Amniotic stem cell (primary cell): Measurements from ENCODE around the gene SOX5.
"Not testable (repeated sequence)": the region's sequence is repeated elsewhere in the genome, so short reads cannot be mapped to it uniquely, and the experiment has no call there.

Experiments
- DNase-seq: peaks from one replicate; lab custom pipeline; 2025; lab: John Stamatoyannopoulos, UW

SOX5 gene

DNA sequence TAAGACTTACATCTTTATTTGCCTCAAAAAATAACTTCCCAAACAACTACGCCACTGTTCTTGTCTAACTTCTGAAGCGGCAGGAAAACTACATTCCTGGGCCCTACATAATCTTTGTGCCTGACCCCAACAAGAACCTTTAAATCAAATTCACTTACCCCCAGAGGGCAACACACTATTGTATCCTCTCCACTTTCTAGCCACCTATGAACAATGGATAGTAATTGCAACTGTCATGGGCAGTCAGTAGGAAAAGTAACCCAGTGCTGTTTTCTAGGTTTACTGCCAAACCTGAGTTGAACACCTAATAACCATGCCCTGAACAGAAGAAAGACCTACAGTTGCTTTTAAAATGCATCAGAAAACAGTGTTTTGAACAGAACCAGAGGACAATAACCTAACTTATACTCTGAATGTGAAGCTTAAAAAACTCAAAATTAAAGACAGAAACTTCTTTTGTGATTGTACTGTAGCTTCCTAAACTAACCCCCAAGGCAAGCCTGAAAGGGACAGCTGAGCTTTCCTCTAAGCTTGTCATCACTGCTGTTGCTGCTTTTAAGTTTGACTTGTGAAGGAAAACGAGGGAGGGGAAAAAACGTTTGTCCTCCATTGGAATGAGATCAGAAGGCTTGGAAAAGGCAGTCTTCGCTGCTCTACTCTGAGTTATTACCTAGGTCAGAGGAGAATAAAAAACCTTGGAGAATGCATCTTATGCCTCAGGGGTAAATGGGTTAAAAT is 195.7 kb downstream of the SOX5 start:
- DNase-seq: no peak

DNA sequence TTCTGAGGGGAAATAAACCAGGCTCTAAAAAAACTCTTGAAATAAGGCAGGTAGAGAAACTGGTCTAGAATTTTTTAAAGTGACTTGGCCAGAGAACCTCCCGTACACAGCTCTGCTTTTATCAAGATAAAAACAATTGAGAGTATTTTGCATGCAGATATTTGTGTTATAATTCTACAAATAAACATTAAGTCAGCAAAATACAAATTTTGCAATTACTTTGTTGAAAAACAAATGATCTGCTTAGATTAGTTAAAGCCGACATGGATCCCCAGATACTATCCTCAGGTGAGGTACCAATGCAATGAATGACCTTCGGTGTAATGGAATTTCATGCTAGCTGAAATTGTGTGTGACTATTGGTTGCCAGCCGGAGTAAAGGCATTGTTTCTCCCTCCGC is 197.2 kb downstream of the SOX5 start:
- no peak for DNase-seq

DNA sequence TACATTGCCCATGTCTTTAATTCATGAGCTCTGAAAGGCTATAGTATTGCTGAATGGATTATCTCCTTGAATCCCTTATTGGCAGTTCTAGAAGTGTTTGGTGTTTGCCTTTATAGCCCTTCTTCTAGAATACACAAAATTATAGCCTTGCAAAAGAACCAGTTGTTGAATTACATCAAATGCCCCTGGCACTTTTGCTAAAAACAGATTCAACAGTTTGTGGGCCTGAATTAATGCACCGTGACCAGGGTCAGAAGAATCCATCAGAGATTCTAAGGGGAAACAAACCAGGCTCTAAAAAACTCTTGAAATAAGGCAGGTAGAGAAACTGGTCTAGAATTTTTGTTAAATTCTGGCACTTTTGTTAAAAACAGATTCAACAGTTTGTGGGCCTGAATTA is 197.8 kb downstream of the SOX5 start:
- DNase-seq: no peak

DNA sequence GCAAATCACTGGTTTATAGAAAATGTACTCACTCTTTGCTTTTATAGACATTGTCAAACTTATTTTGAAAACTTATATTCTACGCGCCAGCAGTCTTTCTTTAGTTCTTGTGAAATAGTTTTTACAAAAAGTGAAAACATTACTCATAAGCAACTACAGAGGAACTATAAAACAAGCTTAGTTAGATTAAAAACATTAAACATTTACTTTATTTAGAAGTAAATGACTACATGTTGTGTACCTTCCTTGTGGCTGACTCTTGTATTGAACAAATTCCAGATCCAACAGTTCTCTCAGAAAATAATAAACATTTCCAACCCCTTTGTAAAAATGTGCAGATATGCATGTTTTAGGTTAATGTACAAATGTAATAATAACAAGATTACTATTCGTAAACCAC is 198.5 kb downstream of the SOX5 start:
- no peak for DNase-seq

DNA sequence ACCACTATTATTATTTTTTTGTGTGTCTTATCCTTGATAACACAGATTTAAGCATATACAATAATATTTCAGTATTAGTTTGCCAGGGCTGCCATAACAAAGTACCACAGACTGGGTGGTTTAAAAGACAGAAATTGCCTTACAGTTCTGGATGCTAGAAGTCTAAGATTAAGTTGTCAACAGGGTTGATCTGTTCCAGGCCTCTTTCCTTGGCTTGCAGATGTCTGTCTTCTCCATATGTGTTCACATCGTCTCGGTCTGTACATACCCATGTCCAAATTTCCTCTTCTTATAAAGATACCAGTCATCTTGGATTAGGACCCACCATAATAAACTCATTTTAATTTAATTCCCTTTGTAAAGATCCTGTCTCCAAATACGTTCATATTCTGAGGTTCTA is 204.8 kb downstream of the SOX5 start:
- DNase-seq: no peak

- DNase-seq: no peak
Observed at GRCh38 chr12:23742574-23742973, 206.9 kb downstream of the SOX5 start.

- DNase-seq: no peak
Observed at GRCh38 chr12:23731493-23731892, 218.0 kb downstream of the SOX5 start.

DNA sequence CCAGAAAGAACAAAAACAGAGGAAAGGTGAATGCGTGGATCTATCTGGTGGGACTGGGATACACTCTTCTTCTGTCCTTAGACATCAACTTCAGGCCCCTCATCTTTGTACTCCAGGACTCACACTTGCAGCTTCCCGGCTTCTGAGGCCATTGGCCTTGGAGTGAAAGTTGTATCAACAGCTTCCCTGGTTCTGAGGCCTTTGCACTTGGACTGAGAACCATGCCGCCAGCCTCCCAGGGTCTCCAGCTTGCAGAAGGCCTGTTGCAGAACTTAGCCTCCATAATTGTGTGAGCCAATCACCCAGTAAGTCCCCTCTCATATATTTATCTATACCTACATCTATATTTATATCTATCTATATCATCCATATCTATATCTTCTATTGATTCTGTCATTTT is 218.4 kb downstream of the SOX5 start:
- DNase-seq: no peak

DNA sequence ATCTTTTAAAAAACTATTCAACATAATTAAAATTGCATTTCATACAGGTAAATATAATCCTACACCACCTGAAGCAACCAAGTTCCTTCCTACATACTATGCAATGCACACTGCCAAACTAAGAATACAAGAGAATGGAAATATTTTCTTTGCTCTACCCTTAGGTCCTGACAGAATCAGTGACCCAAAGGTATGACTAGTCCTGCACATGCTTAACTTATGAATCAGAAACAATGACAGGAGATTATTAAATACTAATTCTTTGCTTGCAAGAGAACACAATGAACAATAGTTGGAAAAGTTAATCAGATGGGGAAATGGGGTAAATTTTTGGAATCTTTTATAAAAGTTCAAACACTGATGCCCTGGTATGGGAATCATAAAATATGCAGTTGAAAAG is 220.1 kb downstream of the SOX5 start:
- no peak for DNase-seq

- no peak for DNase-seq
Observed at GRCh38 chr12:23726646-23727045, 222.8 kb downstream of the SOX5 start.

DNA sequence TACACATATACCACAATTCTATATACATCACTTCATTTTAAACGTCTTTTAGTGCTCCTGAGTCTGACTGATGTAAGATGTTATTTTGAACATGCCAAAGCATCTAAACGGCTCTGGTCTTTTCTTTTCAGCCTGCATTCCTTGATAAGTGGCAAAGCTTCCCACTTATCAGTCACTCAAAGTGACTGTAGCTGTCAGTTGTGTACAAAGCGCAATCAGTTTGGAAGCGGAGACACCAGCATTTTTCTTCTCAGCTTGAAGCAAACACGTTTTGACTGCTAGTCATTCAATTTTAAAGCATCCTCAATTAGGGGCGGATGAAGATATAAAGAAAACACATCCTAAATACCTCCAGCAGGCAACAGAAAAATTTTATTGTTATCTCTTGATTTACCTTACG is 226.8 kb downstream of the SOX5 start:
- no peak for DNase-seq

DNA sequence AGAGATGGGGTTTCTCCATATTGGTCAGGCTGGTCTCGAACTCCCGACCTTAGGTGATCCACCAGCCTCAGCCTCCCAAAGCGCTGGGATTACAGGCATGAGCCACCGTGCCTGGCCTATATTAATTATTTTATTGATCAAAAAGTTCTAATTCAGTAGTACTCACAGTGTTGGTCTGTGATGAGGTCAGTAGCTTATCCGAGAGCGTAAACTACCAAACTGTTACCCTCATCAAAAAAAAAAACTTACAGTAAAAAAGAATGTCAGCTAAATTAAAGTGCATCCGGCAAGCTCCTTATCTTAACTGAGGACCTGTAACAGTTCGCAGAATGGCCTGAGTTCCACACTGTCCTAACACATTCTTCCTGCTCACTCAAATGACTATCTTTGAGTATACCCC is 228.2 kb downstream of the SOX5 start:
- DNase-seq: no peak

GRCh38 chr12:23719493-23719892 is 230.0 kb downstream of the SOX5 start:
- DNase-seq: no peak

DNA sequence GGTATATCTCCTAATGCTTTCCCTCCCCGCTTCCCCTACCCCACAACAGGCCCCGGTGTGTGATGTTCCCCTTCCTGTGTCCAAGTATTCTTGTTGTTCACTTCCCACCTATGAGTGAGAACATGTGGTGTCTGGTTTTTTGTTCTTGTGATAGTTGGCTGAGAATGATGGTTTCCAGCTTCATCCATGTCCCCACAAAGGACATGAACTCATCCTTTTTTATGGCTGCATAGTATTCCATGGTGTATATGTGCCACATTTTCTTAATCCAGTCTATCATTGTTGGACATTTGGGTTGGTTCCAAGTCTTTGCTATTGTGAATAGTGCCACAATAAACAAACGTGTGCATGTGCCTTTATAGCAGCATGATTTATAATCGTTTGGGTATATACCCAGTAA is 239.1 kb downstream of the SOX5 start:
- DNase-seq: not testable (repeated sequence)

DNA sequence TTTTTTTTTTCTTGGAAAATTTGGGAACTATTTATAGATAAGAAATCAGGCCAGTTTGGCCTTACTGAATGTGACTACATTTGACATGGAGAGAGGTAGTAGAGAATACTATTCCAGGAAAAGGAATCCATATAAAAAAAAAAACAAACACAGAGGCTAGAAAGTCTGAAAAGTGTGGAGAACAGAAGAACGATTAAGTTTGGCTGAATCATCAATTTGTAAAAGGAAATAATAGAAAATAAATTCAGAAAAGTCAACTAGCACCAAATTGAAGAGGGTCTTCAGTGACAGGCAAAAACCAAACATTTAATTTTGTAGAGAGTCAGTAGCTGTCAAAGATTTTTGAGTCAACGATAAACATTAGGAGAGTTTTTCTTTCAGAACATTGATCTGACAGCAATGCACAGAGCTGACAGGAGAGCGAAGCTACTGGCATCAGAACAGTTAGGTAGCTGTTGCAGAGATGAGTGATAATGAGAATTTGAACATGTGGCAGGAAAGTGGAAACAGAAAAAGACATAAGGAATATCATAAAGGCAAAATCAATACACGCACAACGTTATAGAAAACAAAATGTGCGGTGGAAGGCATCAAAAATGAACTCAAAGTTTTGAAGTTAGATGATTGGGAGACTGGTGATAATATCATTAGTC is 241.2 kb downstream of the SOX5 start:
- DNase-seq: no peak

DNA sequence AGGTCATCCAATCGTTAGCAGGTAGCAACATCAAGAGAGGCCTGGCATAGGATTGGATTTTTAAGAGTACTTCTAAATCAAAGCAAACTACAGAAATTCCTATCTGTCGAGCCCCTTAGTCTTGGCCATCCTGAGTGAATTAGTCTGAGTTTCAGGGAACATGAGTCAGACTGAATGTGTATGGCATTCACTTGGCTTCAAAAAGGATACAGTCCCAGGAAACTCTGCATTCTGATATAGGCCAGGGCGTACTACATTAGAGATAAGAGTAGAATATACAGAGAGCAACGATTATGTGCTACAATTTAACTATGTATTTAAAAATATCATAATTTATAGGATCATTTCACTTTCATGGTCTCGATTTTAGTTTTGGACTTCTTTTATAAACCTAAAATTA is 242.2 kb downstream of the SOX5 start:
- DNase-seq: no peak

DNA sequence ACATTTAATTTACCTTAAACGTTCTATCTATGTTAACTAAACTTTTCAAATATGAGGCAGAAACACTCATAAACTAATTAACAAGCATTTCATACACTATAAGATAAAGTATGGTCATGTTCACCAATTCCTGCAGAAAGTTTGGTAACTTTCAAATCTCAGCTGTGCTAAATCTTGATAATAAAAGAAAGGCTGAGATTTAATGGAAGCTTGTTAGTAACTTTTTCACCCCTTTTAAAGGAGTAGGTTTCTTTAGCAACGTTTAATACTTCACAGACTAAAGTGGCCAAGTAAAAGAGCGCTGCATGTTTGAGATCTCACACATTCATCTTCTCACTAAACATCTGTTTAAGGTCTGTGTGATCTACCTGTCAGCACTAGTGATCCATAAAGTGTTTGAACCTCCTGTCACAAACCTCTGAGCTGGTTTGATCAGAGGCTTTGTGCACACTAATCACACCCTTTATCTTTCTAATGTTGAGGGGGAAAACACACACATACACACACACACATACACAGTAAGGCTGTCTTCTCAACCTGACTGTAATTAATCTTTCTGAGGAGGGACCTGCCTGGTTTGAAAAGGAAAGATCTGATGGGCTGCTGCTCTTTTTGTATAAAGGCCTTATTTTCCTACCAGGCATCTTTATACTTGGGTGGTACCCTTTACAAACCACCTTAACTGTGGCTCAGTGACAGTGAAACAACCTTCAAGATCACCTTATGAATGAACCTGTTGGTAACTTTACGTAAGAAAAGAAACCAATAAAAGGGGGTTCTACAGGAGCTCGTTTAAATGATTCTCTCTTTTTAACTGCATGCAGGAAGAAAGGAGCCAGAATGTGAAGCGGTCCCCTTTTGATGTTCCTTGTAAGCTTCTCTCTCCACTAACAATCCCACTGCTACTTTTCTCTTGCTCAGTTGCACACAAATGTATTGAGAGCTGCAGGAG is 244.2 kb downstream of the SOX5 start:
- DNase-seq: no peak

DNA sequence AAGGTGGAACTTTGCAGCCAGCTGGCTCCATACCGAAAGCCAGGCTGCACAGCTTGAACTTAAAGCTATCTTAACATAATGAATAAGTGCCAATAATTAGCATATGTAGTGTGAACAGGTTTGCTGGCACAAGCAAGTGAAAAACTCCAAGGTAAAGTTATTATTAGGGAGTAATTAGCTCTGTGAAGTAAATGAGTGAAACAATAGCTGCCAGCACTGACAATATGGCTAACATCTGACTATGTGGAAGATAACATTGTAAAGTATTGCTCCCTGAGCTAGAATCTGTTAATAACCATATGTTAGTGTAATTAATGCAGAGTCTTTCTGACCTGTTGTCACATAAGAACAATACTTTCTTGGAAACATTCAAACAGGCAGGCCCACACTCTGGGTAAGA is 246.4 kb downstream of the SOX5 start:
- DNase-seq: no peak

GRCh38 chr12:23699031-23699430 is 250.4 kb downstream of the SOX5 start:
- no peak for DNase-seq

DNA sequence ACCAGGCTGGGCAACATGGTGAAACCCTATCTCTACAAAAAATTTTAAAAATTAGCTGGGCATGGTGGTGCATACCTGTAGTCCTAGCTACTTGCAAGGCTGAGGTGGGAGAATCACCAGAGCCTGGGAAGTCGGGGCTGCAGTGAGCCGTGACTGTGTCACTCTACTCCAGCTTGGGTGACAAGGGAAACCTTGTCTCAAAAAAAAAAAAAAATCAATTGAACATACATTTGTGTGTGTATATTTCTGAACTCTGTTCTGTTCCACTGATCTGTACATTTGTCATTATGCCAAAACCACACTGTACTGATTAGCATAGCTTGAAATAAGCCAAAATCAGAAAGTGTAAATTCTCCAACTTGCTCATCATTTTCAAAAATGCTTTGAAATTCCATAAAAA is 254.6 kb downstream of the SOX5 start:
- no peak for DNase-seq

DNA sequence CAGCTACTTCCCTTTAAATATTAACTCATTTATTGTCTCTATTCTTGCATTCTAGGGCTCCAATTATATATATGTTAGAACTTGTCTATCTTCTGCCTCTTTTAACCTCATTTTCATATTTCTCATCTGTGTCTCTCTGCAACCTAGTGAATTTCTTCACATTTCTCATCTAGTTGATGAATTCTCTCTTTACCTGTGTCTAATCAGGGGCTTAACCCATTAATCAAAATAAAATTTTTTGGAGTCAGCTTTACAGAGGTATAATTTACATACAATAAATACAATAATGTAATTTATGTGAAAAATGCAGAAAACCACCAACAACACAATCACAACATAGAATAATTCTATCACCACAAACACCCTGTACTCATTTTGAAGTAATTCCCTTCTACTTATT is 255.2 kb downstream of the SOX5 start:
- no peak for DNase-seq

- no peak for DNase-seq
Observed at GRCh38 chr12:23687947-23688346, 261.5 kb downstream of the SOX5 start.

- no peak for DNase-seq
Observed at GRCh38 chr12:23686095-23686494, 263.4 kb downstream of the SOX5 start.
